Measurements from ENCODE around the gene KDM2A.

Gene KDM2A

DNA sequence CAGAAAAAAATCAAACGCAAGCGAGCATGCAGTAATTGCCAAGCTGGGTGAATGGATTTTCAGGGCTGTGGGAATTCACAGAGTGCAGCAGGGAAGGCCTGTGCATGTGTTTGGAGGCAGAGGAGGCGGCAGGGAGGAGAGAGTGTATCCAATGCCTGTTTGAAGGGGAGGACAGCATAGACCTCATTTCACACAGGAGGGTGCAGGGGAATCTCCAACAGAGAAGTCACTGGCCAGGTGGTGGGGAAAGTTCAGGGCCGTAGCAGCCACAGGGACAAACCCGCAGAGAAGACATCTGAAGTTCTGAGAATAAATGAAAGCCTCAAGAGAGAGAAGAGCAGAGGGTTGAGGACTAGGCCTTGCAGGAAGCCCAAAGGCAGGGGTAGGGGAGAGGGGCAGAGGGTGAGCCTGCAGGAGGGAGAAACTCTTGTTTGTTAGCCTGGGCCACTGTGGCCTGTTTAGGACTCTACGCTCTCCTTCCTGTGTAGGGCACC is 19.2 kb upstream of the KDM2A start:
- TF ChIP-seq, protein P1, sequence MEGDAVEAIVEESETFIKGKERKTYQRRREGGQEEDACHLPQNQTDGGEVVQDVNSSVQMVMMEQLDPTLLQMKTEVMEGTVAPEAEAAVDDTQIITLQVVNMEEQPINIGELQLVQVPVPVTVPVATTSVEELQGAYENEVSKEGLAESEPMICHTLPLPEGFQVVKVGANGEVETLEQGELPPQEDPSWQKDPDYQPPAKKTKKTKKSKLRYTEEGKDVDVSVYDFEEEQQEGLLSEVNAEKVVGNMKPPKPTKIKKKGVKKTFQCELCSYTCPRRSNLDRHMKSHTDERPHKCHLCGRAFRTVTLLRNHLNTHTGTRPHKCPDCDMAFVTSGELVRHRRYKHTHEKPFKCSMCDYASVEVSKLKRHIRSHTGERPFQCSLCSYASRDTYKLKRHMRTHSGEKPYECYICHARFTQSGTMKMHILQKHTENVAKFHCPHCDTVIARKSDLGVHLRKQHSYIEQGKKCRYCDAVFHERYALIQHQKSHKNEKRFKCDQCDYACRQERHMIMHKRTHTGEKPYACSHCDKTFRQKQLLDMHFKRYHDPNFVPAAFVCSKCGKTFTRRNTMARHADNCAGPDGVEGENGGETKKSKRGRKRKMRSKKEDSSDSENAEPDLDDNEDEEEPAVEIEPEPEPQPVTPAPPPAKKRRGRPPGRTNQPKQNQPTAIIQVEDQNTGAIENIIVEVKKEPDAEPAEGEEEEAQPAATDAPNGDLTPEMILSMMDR (conservative IDR thresholded peaks at IDR 0.05; ENCODE audit: low read depth, low read length), result no peak
- H3K4me3 ChIP-seq (ENCODE audit: low read depth, low read length), result no peak overlapping the region
- DNase-seq (ENCODE audit: low read depth), result no peak

DNA sequence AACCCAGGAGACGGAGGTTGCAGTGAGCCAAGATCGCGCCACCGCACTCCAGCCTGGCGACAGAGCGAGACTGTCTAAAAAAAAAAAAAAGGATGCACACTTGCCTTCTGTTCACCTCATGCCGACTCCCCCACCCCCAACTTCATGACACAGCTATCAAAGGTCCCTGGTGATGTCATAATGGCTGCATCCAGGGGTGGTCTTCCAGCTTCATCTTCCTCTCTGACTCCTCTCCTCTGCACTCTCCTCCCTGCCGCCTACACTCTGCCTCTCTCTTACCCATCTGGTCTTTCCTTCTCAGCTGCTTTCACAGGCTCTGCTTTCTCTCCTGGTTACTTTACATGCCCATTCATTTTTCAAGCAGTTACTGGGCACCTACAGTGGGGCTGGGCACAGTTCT is 16.4 kb upstream of the KDM2A start:
- no peak overlapping the region for H3K4me3 ChIP-seq (ENCODE audit: low read depth, low read length)
- DNase-seq (ENCODE audit: low read depth), result no peak
- TF ChIP-seq, protein P1 (conservative IDR thresholded peaks at IDR 0.05; ENCODE audit: low read depth, low read length), result no peak

DNA sequence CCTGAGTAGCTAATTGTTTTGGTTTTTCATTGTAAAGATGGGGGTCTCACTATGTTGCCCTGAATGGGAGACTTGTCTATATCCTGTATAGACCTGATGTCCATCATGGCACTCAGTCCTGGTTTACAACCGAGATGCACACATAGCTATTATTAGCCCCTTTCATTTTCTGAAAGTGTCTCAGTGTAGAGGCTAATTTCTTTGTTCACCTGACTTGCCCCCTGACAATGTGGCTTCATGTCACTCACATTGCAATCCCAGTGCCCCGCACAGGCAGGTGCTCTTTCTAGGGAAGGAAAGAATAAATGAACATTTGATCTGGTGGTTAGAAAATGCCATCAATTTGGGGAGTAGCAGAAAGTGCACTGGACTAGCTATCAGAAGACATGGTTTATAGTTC is 13.1 kb upstream of the KDM2A start:
- no peak for DNase-seq (ENCODE audit: low read depth)
- H3K4me3 ChIP-seq (ENCODE audit: low read depth, low read length), result no peak overlapping the region
- TF ChIP-seq, protein P1 (conservative IDR thresholded peaks at IDR 0.05; ENCODE audit: low read depth, low read length), result no peak

DNA sequence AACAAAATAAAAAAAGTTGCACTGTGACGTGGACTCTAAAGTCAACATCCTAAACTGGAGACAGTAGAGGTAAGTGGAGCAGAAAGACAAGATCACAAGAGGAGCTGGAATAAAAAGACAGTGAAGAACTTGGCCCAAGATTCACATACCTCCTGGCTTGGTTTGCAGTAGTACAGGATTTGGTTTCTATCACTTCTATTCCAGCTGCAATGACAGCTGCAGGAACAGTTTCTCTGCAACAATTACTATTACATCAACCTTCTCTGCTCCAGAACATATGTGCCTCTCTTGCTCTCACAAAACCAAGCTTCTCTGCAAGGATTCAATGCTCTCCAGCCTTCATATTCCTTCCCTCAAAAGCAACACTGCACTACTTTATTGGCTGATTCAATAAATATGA is 7.8 kb upstream of the KDM2A start:
- peak; percentile 50 for DNase-seq (ENCODE audit: low read depth)
- H3K4me3 ChIP-seq (ENCODE audit: low read depth, low read length), result no peak overlapping the region
- TF ChIP-seq, protein P1 (conservative IDR thresholded peaks at IDR 0.05; ENCODE audit: low read depth, low read length), result no peak

DNA sequence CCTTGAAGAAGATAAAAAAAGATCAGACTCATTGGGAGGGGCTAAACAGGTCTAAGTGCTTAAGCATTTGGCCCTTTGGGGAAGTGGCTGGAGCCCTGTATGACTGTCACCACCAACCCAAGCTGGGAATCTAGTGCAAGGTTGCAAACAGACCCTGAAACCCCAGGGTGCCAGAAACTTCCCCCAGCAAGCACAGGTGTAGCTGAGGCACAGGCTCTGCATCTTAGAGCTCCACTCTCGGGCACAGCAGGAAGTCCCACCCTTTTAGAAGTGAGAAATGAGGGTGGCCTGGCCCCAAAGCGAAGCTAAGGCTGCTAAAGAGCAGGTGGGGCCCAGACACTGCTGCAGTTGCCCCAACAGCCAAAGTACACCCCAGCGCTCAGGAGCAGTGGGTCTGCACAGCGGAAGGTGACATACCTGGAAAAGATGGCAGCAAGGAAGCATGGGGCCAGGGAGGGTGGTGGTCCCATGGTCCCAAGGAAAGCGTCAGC is 5.8 kb upstream of the KDM2A start:
- DNase-seq (ENCODE audit: low read depth), result no peak
- TF ChIP-seq, protein P1 (conservative IDR thresholded peaks at IDR 0.05; ENCODE audit: low read depth, low read length), result no peak
- no peak overlapping the region for H3K4me3 ChIP-seq (ENCODE audit: low read depth, low read length)

DNA sequence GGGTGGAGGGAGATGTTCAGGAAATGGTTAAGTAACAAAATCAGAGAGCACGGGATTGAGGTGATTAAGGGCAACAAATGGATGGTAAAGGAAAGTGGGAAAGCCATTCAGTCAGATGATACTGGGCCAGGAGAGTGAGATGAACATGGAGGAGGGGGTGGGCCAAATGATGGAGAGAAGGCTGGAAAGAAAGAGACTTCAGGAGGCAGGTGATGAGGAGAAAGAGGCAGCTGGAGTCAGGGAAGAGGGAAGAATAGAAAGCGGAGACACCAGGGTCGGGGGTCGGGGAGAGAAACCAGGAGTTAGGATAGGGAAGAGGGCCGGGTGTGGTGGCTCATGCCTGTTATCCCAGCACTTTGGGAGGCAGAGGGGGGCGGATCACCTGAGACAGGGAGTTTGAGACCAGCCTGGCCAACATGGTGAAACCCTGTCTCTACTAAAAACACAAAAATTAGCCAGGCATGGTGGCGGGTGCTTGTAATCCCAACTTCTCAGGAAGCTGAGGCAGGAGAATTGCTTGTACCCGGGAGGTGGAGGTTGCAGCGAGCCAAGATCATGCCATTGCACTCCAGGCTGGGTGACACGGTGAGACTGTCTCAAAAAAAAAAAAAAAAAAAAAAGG is 4.7 kb upstream of the KDM2A start:
- no peak for DNase-seq (ENCODE audit: low read depth)
- no peak overlapping the region for H3K4me3 ChIP-seq (ENCODE audit: low read depth, low read length)
- TF ChIP-seq, protein P1 (conservative IDR thresholded peaks at IDR 0.05; ENCODE audit: low read depth, low read length), result no peak

DNA sequence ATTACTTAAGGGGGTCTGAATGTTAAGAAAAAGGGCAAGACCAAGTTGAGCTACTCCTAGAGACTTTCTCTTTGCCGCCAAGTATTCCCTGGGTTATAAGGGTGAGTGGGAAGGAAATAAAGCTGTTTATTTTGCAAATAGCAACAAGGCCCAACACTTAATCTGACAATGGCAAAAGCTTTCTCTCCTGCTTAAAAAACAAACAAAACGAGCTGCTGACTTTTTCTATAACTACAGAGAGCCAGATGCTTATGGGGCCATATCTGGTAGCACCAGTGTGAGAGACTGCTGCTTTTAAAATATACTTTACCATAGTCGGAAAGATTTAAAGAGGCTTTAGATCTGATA is 2.3 kb upstream of the KDM2A start:
- TF ChIP-seq, protein P1 (conservative IDR thresholded peaks at IDR 0.05; ENCODE audit: low read depth, low read length), result no peak
- H3K4me3 ChIP-seq (ENCODE audit: low read depth, low read length), result no peak overlapping the region
- DNase-seq (ENCODE audit: low read depth), result no peak

Measured in choroid plexus epithelial cell (primary cell).